HTERT RPE-1 (cell line): ENCODE measurements around the gene ZIC2.

Source experiments
- in situ Hi-C: fragments of 300-500 bp; cut with MboI; formaldehyde crosslinking; loops from 4 replicates; pipeline ENCODE4 v1.14.3; 2020; ENCODE audit warnings: low sequenced_read_pairs

ZIC2 gene

DNA sequence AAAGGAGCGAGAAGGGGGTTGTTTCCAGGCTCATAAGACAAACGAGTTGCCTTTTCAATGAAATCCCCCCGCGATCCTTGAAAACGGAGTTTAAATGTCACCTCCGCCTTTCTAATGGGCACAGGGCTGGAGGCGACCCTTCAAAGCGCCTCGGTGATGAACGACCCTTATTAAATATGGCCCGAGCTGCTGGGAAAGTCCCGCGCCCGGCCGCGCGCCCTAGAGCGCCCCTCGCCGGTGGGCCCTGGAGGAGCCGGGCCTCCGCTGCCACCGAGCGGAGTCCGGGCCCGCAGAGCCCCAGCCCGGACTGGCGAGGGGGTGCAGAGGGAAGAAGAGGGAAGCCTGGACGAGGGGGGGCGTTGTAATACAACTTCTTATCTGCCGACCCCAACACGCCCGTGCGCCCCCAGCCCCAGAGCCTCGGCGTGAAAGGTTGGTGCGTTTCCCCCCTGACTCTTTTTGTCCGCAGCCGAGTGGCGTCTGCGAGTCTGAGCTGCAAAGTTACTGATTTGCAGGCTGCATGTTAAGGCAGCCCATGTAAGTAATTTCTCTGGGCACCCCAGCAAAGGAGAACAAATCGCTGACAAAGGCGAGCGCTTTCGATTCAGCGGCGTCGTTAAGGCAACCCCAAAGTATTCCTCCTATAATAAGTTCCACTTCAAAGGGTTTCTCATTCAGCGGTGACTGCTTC is 21.9 kb upstream of the ZIC2 start:
- in situ Hi-C loops: no loop called here

- in situ Hi-C loops: no loop called here
Measured at GRCh38 chr13:99960663-99961311, 20.8 kb upstream of the ZIC2 start.

DNA sequence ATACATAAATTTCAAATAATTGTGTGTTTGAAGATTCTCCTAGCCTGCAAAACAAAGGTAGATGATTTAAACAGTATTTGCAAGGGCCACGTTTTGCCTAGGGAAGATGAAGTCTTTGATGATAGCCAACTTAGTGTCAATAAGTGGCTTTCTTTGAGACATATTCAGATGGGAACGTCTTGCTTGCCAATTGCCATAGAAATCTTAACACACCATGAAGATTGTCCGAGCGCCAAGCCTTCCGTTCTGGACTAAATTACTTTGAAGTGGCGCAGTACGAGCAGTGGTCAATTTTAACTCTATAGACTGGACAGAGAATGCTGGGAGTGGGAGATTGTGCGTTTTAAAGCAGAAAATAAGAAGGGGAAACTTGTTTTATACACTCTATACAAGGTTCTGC is 19.9 kb upstream of the ZIC2 start:
- in situ Hi-C loops: no loop called here

DNA sequence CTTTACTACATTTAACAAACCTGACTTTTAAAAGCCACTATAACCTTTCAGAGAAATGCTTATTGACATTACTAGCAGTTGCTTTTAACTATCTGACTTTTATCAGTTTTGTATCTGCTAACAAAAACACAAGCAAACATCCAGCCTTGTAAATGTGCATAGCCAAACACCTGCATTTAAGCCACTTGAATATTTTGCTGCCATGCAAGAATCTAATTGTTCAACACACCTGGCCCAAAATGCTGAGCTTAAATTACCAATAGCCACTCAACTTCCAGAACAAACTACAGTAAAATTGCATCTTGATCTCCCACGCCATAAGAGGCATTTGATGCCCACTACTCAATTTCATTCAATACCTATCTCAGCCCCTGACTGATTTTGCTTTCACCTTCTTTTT is 19.3 kb upstream of the ZIC2 start:
- in situ Hi-C loops: no loop called here

DNA sequence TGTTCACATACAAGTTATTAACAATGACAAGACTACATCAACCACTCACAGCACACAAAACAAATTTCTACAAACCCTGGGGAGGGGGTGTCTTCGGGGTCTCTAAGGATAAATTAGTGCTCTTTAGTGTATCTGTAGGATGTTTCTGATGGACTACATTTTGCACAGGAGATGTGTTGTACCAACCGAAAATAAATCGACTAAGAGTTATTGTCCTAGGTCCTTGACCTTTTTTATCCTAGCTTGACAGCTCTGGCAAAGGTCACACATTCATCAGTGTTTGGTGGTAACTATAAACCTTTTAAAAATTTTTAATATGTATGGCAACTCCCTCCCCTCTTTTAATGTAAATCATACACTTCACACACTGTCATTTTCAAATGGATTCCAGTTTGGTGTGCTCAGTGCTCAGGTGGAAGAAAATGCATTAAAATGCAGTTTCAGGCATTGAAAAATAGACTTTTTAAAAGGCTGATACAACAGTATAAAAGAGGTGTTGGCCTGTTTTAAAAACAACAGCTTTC is 17.7 kb upstream of the ZIC2 start:
- in situ Hi-C loops: no loop called here

- in situ Hi-C loops: no loop called here
Measured at GRCh38 chr13:99965329-99966000, 16.1 kb upstream of the ZIC2 start.

GRCh38 chr13:99966064-99966805 is 15.3 kb upstream of the ZIC2 start:
- in situ Hi-C loops: no loop called here

DNA sequence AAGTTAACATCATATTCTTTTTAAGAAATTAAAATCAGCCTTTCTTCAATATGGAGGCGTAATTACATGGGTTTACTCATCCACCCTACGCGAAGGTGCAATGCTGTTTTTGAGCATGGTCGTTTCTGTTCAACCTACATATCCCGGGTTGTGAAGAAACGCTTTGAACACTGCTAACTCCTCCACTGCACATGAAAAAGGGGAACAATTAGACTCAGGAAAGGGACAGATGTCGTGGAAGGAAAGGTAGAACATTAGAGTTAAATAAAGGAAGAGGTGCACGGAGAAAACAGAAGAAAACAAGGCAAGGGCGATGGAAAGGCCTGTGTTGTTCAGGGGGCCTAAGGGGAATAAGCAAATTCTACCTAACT is 14.1 kb upstream of the ZIC2 start:
- in situ Hi-C loops: no loop called here

- in situ Hi-C loops: no loop called here
Measured at GRCh38 chr13:99967869-99968520, 13.6 kb upstream of the ZIC2 start.

DNA sequence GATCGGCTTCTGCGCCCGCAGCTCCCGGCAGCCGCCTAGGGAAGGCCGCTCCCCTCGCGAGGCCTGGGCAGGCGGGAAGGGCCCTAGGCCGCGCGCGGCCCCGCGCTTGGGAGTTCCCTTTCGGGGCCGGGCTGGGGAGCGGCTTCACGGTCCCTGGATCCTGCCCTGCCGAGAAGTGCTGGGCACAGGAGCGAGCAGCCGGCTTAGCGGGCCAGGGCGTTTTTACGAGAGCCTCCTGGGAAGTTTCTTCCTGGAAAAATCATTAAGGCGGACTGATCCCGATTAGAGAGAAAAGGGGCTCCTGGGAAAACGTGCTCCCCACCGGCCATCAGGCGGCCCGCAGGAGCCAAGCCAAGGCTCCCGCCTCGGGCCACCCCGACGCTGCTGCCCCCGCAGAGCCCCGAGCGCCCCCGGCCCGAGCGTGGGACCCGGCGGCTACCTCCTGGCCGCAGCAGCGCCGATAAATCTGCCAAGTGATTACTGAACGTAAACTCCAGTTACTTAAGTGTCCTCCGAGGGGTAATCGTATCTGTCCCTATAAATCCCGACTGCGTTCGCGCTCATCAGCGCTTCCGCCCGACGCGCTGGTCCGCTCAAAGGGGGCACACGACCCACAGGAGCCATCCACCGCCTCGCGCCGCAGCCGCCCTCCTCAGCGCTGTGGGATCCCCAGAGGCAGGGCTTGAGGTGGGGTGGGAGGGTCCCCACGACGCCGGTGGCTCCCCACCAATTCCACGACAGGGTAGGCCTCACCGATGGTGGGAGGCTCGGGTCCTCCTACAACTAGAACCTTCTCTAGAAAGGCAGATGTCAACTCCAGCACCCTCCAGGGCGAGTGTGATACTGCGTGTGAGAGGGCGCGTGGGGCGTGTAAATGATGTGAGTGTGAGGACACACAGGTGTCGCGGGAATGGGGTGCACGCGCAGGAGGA is 12.8 kb upstream of the ZIC2 start:
- in situ Hi-C loops: no loop called here

- in situ Hi-C loops: no loop called here
Measured at GRCh38 chr13:99969453-99969918, 12.1 kb upstream of the ZIC2 start.

- in situ Hi-C loops: no loop called here
Measured at GRCh38 chr13:99969919-99970650, 11.5 kb upstream of the ZIC2 start.

DNA sequence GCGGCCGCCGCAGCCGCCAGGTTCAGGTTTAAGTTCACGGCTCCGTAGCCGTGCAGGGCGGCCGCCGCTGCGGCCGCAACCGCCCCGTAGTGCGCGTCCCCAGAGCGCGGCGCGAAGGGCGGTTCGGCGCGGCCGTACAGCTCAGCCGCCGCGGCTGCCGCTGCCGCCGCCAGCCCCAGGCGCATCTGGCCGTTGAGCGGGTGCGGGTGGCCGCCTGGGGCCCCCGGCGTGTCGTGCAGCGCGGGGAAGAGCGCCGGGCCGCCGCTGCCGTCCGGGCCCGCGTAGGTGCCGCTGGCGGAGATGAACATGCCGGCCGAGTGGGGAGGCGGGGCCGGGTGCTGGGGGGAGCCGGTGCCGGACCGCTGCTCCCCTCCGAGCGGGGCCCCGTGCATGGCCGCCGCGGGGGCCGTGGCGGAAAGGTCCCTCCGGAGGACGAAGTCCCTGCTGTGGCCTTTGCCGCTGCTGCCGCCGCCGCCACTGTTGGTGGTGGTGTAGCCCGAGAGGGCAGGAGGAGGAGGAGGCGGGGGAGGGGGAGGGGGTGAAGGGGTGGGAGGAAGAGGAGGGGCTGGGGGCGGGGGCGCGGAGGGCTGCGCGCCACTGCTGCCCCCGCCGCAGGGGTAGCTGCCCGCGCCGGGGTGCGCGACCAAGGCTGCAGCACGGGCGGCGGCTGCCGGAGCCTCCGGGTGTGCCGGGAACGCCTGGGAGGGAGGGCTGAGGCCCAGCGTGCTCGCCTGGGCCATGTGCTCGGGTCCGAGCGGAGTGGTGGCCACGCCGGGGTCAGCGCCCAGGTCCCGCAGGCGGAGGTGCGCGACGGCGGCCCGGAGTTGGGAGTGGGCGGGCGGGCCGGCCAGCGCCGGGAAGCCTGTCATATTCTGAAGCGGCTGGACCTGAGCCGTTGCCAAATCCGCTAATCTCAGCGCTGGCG is 10.7 kb upstream of the ZIC2 start:
- in situ Hi-C loops: no loop called here

GRCh38 chr13:99971576-99972189 is 9.9 kb upstream of the ZIC2 start, which contains the start of gene ZIC5:
Gene ZIC5 (minus strand): TSS chr13:99971767. CDS start chr13:99971603, 164 bp downstream.
- in situ Hi-C loops: no loop called here

- in situ Hi-C loops: no loop called here
Measured at GRCh38 chr13:99972190-99972731, 9.3 kb upstream of the ZIC2 start.

DNA sequence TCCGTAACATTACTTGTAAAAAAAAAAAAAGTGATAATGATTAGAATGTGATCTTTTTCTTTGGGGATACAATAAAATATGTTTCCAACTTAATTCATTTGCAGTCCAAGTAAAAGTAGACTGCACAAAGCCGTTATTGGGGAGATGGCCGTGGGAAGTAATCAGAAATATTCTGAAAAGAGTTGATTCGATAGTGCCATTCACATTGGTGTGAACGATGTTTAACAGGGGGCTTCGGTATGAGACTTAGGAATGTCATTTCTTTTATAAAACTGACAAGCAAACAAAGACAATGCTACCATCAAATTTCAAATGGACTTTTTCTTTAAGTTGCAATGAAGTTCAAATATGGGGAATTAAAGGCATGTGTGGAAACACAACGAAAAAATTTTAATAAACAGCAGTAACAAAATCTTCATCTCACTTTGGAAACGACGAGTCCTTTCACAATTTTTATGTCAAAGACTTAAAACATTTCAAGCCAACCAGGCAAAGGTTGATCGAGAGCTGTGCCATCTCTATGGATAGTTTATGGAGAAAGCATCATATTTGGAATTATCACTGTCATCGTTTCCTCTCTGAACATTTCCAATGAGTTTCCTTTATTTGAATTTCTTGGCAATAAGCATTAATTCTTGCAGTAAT is 8.3 kb upstream of the ZIC2 start:
- in situ Hi-C loops: no loop called here

DNA sequence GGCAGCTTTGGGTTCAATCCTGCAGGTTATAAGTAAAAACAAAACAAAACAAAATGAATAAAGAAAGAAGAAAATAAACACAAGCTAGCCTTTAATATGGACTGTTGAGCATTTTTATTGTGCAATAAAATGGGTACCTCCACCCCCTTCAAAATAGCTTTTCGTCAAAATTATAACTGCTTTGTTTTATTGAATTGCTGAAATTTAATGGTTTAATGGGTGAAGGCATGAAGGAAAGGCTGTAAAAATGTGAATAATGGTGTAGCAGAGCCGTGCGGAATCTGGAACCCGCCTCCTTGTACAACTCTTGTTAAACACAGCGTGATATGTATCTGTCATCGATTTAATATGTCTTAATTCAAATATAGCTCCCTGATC is 7.8 kb upstream of the ZIC2 start:
- in situ Hi-C loops: no loop called here
